HG02571 (cell line): ENCODE results near the gene HDAC8.
"Not testable (repeated sequence)": the region's sequence is repeated elsewhere in the genome, so short reads cannot be mapped to it uniquely, and the experiment has no call there.

ENCODE experiments used
- ATAC-seq: cut with Tn5 transposase; IDR thresholded peaks from one replicate; pipeline ENCODE4 v1.9.1; 2021; ENCODE audit warnings: mild to moderate bottlenecking, moderate library complexity; ENCODE audit not compliant: unreplicated experiment

Gene HDAC8

GRCh38 chrX:72536542-72536941, 36.1 kb downstream of the HDAC8 start:
- ATAC-seq = no peak

GRCh38 chrX:72532366-72532765, 40.3 kb downstream of the HDAC8 start:
- ATAC-seq = no peak

- ATAC-seq = no peak
Measured at GRCh38 chrX:72526534-72527508, 45.8 kb downstream of the HDAC8 start.

GRCh38 chrX:72498782-72499181, 73.9 kb downstream of the HDAC8 start:
- no peak for ATAC-seq

GRCh38 chrX:72495046-72495445, 77.6 kb downstream of the HDAC8 start:
- no peak for ATAC-seq

DNA sequence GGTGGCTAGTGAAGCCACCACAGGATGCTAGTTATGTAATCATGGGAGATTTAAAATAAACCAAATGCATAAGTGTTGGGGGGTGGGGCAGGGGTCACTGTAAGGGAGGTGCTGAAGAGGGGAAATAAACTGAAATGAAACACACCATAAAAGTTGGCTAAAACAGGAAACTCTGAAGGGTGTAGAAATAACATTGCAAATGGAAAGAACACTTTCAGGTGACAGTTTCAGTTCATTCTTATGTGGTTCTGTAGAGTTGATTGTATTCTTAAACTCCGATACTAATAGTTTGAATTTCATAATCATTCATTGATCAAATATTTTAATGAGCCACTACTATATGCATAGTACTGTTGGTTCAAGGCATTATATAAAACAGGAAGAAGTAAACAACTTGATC, 80.1 kb downstream of the HDAC8 start:
- no peak for ATAC-seq

DNA sequence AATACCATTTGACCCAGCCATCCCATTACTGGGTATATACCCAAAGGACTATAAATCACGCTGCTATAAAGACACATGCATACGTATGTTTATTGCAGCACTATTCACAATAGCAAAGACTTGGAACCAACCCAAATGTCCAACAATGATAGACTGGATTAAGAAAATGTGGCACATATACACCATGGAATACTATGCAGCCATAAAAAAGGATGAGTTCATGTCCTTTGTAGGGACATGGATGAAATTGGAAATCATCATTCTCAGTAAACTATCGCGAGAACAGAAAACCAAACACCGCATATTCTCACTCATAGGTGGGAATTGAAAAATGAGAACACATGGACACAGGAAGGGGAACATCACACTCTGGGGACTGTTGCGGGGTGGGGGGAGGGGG, 82.4 kb downstream of the HDAC8 start:
- not testable (repeated sequence) for ATAC-seq

DNA sequence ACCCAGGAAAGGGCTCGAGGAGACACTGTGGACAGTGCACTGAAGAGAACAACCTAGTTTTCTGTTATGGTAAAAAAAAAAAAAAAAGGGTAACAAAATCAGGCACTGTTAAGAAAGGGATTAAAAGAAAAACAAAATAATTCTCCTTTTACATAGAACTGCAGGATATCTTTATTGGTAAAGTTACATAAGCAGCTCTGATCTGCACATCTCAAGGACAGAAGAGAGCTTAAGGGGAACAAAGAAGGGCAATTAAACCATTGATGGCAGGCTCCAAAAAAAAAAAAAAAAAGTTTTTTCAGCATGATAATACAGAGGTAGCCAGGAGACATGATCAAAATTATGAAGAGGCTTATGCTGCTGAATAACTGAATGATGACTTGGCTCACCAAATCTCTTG, 85.0 kb downstream of the HDAC8 start:
- ATAC-seq = no peak

DNA sequence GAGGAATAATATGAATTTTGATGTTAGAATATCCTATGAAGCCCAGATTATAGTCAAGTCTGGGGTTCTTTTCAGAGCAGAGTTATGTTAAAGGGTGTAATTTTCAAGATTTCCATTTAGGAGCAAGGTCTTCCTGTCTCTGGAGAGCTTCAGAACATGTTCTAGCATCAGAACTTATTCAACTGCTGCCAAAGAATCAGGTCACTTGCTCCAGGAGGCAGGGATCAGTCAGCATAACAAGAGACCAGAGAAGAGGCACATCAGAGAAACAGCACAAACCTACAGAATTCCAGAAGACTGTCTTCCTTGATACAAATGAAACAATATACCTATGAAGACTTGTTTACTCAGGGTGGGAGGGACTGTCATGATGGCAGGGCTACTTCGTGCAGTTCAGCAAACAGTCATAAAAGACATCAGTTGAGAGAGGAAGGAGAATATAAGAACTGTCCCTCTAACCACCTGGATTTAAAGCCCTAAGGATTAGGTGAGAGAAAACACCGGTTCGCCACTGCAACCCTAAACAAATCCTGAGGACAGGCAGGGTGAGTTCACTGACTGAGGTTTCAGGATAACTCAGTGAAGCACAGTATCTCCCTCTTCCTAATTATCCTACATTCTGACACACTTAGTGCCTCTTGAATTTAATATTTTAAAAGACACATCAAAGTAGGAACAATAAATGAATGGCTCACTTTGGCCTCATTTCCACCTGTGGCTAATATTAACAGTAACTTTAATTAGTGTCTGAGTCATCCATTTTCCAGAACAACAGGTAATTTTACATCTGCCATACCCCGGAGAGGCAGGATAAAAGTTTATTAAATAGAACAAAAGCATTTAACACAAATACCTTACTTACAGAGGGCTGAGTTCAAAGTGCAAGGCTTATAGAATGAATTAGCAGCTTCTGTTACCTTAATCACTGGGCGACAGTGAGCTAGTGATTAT, 93.0 kb downstream of the HDAC8 start:
- ATAC-seq = no peak

DNA sequence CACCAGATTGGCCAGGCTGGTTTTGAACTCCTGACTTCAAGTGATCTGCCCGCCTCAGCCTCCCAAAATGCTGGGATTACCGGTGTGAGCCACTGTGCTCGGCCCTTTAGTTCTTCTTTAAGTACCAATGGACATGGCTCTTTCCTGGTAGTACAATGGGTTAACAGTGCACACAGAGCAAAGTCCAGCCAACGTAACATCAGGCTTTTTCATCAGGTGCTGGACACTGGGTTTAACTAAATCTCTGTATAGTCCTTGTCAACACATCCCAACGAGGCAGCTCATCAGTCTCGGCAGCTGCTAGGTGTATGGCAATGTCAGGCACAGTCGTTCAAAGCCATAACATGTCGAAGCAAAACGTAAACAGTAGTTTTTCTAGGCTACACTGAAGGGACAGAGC, 93.8 kb downstream of the HDAC8 start:
- ATAC-seq = no peak

DNA sequence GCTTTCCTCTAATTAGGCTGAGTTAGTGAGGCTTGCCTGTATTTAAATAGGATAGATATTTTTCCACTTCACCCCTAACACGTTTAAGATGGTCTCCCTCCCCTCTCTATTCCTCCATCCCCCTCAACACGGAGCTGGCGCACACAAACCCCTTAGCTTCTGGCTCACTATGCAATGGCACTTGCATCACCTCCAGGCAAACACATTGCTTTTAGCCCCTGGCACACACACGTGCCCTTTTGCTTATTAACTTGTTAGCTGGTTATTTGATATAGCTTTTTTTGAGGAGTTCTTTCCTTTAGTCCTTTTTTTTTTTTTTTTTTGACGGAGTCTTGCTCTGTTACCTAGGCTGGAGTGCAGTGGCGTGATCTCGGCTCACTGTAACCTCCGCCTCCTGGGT, 94.3 kb downstream of the HDAC8 start:
- no peak for ATAC-seq

- no peak for ATAC-seq
Measured at GRCh38 chrX:72477781-72478181, 94.9 kb downstream of the HDAC8 start.

GRCh38 chrX:72477376-72477775, 95.3 kb downstream of the HDAC8 start:
- no peak for ATAC-seq

DNA sequence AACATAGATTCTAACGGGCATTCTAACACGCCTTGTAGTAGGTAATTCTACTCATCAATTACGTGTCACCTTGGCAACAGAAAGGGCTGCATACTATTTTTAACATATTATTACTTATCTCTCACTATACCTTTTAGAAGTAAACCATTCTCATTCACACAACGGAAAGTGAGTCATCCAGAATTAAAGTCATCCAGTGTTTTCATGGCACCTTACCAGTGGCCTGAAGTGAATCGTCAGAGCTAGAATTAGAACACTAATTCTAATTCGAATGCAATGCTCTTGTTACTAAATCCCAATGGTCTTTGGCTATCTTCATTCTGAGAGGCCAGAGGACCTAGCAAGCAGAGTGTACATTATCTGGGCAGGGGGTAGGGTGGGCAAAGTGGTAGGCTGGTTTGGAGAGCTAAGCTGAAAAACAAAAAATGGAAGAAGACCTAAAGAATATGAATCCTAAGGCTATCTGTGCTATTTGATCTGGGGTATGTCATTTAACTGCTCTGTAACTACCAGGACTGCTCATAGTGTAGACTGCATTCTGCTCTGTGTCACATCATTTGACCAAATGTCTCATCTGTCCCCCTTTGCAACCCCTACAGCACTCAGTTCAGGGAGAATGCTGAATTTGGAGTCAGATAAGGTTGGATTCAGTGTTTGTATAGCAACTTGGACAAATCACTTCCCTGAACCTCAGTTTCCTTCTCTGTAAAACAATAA, 96.5 kb downstream of the HDAC8 start:
- no peak for ATAC-seq

DNA sequence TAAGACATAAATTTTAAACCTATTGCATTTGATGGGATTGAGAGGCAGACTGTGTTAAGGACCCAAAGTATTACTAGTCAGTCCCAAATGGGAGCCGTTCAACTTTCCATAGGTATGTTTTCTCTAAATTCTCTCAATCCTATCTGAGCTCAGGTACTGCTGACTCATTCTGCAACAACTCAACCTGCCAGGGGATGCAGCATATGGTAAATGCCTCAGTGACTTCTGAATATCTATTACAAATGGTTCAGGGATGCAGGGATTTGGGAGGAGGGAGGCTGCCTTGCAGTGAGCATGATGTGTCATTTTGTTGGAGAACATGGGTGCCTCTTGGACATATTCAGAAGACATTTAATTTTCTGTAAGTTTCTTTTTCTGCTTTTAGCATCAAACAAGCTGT, 97.3 kb downstream of the HDAC8 start:
- no peak for ATAC-seq

DNA sequence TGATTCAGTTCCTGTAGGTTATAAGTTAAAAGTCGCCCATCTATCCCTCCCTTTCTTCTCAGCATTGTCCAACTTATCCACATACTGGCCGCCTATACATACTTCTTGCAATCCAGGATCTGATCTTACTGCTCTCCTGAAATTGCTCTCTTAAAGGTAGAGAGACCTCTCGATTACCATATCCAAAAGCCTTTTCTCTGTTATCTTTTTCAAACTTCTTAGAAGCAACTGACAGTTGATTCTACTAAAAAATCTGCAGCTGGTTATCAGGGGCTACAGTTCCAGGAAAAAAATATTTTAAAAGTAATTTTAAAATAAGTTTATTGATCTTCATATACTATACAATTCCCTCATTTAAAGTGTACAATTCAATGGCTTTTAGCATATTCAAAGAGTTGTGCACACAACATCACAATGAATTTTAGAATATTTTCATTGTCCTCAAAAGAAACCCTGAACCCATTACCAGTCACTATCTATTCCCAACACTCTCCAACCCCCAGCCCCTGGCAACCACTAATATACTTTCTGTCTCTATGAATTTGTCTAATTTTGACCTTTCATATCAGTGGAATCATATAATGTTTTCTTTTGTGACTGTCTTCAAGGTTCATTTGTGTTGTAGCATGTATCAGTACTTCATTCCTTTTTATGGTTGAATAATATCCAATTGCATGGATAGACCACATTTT, 102.0 kb downstream of the HDAC8 start:
- ATAC-seq = no peak

GRCh38 chrX:72470117-72470516, 102.5 kb downstream of the HDAC8 start:
- ATAC-seq = no peak

DNA sequence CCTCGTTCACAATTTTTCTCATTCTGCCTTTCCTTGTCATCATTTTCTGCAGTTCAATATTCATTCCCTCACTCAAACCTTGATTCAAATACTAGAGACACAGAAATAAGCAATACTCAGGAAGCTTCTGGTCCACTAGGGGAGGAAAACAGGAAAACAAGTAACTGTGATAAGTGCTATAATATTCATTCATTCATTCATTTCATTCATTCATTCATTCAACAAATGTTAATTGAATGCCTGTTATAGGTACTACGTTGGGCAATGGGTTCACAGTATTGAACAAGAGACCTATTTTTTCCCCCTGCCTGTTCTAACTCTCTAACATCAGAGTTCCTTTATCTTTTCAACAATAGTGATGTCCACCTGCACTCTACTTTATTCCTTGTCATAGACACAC, 104.0 kb downstream of the HDAC8 start:
- no peak for ATAC-seq

- ATAC-seq = no peak
Measured at GRCh38 chrX:72467135-72467534, 105.5 kb downstream of the HDAC8 start.

DNA sequence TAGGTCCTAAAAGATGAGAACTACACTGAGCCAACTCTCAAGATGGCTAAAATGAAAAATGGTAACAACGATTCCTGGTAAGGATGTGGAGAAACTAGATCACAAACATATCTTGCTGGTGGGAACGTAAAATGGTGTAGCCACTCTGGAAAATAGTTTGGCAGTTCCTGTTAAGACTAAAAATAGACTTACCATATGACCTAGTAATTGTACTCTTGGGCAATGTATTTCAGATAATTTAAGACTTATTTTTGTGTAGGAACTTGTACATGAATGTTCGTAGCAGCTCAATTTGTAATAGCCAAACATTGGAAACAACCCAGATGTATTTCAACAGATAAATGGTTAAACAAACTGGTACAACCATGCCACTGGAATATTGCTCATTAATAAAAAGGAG, 106.2 kb downstream of the HDAC8 start:
- ATAC-seq = no peak
